B cell (primary cell): Measurements from ENCODE around the gene DAP. TPM values are rescaled to one million over a fixed set of nuclear protein-coding genes. Genes with fewer than 3 reads are reported as not detected.
"Not testable (repeated sequence)": the region's sequence is repeated elsewhere in the genome, so short reads cannot be mapped to it uniquely, and the experiment has no call there.

Experiments used
- ATAC-seq: fragments of 200-7000 bp; cut with Tn5 transposase; one replicate; pipeline ENCODE4 v1.10.0; 2021; ENCODE audit warnings: low read depth, mild to moderate bottlenecking, moderate number of reproducible peaks, moderate library complexity
- CTCF ChIA-PET: fragments of 350-600 bp; sonication (Branson Sonifier 250); formaldehyde crosslinking; loops from one replicate; lab custom pipeline; 2021; ENCODE audit warnings: antibody characterized with exemption, inconsistent platforms; lab: Charles Lee
- POLR2A ChIA-PET: fragments of 350-600 bp; sonication (Branson Sonifier 250); formaldehyde crosslinking; loops from one replicate; lab custom pipeline; 2021; ENCODE audit warnings: antibody characterized with exemption; lab: Charles Lee
- DNase-seq: peaks from one replicate; pipeline ENCODE4 v3.0.0; 2013
- H2AFZ ChIP-seq: 2 replicates; pipeline ENCODE4 v1.6.1; 2012; ENCODE audit warnings: mild to moderate bottlenecking, low read depth, low read length; ENCODE audit not compliant: insufficient read depth, poor library complexity, severe bottlenecking
- H3K27ac ChIP-seq, 2 donors: 1 replicate in 1 of 2; 2 replicates in 1 of 2; pipeline ENCODE4 v1.5.1; 2012 to 2013; ENCODE audit warnings: low read length in 2 of 2, mild to moderate bottlenecking in 2 of 2, moderate library complexity in 1 of 2
- H3K27me3 ChIP-seq, 4 experiments: fragments of 200-600 bp in 1 of 4; sonication (generic) in 1 of 4; replicated peaks in 1 of 4; 1 replicate in 2 of 4; 2 replicates in 2 of 4; pipeline versions ENCODE4 v1.6.1 to v1.7.0; 2013 to 2016; ENCODE audit warnings: low read length in 3 of 4, mild to moderate bottlenecking in 2 of 4, mixed read lengths in 1 of 4, moderate library complexity in 1 of 4; ENCODE audit not compliant: insufficient read depth in 4 of 4, control insufficient read depth in 3 of 4; ENCODE audit errors: control extremely low read depth in 1 of 4
- H3K36me3 ChIP-seq, 2 experiments: replicated peaks in 1 of 2; 1 replicate in 1 of 2; 2 replicates in 1 of 2; pipeline versions ENCODE4 v1.6.1 to v1.7.1; 2013; ENCODE audit warnings: low read length in 1 of 2; ENCODE audit not compliant: insufficient read depth in 2 of 2, control insufficient read depth in 1 of 2; ENCODE audit errors: control extremely low read depth in 1 of 2, extremely low read depth in 1 of 2
- H3K4me1 ChIP-seq, 2 donors: fragments of 200-600 bp in 1 of 2; sonication (generic) in 1 of 2; 1 replicate in 1 of 2; 2 replicates in 1 of 2; pipeline versions ENCODE4 v1.5.1 to v1.6.1; 2013 to 2017; ENCODE audit warnings: low read length in 2 of 2; ENCODE audit not compliant: control insufficient read depth in 2 of 2, insufficient read depth in 2 of 2
- H3K4me2 ChIP-seq: replicated peaks from 2 replicates; pipeline ENCODE3; 2012; ENCODE audit warnings: mild to moderate bottlenecking, low read depth, low read length; ENCODE audit not compliant: poor library complexity, severe bottlenecking
- H3K4me3 ChIP-seq, 5 experiments: fragments of 200-600 bp in 1 of 5; sonication (generic) in 1 of 5; 1 replicate in 3 of 5; 2 replicates in 2 of 5; pipeline versions ENCODE4 v1.5.1 to v1.7.0; 2011 to 2016; ENCODE audit warnings: low read length in 4 of 5, mild to moderate bottlenecking in 4 of 5, low read depth in 2 of 5, control low read depth in 1 of 5, moderate library complexity in 1 of 5; ENCODE audit not compliant: insufficient read depth in 1 of 5; ENCODE audit errors: control extremely low read depth in 1 of 5, extremely low read depth in 1 of 5
- H3K79me2 ChIP-seq: fragments of 200-600 bp; sonication (generic); one replicate; pipeline ENCODE4 v1.6.0; 2016; ENCODE audit warnings: low read length; ENCODE audit not compliant: control insufficient read depth, insufficient read depth
- H3K9ac ChIP-seq: fragments of 200-600 bp; sonication (generic); 2 replicates; pipeline ENCODE4 v1.6.1; 2017; ENCODE audit warnings: mild to moderate bottlenecking, low read length, moderate library complexity
- H3K9me3 ChIP-seq, 3 donors: one replicate each; pipeline versions ENCODE4 v1.6.1 to v1.7.1; 2013; ENCODE audit warnings: low read length in 2 of 3; ENCODE audit not compliant: control insufficient read depth in 2 of 3, insufficient read depth in 1 of 3; ENCODE audit errors: control extremely low read depth in 1 of 3
- H4K20me1 ChIP-seq: 2 replicates; pipeline ENCODE4 v1.6.0; 2012; ENCODE audit warnings: mild to moderate bottlenecking, low read length; ENCODE audit not compliant: insufficient read depth, control insufficient read depth, poor library complexity, severe bottlenecking
- H3K27ac Mint-ChIP-seq: one replicate; pipeline ENCODE4 v1.8.0; 2021; ENCODE audit warnings: mixed read lengths
- H3K27me3 Mint-ChIP-seq: one replicate; pipeline ENCODE4 v1.8.0; 2021; ENCODE audit warnings: mixed read lengths
- H3K4me1 Mint-ChIP-seq: one replicate; pipeline ENCODE4 v1.8.0; 2021; ENCODE audit warnings: mixed read lengths
- H3K4me3 Mint-ChIP-seq: one replicate; pipeline ENCODE4 v1.8.0; 2021; ENCODE audit warnings: mixed read lengths
- H3K9me3 Mint-ChIP-seq: one replicate; pipeline ENCODE4 v1.8.0; 2022; ENCODE audit warnings: mixed read lengths; ENCODE audit not compliant: insufficient read depth
- EZH2 ChIP-seq: IDR thresholded peaks from 2 replicates; pipeline ENCODE4 v1.6.1; 2012; ENCODE audit warnings: borderline replicate concordance, low read depth, mild to moderate bottlenecking, moderate library complexity, low read length; ENCODE audit not compliant: insufficient read depth, poor library complexity, severe bottlenecking
- WGBS: methylation state at CpG from one replicate; pipeline ENCODE4 v1.1.5; 2013; ENCODE audit warnings: missing lambda C conversion rate; ENCODE audit not compliant: insufficient coverage; 5-methylcytosine and 5-hydroxymethylcytosine counted together
- intact Hi-C: fragments of 100-400 bp; cut with micrococcal nuclease; formaldehyde crosslinking; loops from one replicate; pipeline ENCODE4 v1.10.0; 2022
- polyA plus RNA-seq: library from polyadenylated mRNA; depleted of rRNA; stranded (reverse); fragments of >200 nt; gene quantifications from 2 replicates; pipeline ENCODE4 v1.2.3, GENCODE V29; 2012
- total RNA-seq, 2 donors: library from RNA; stranded (reverse); fragments of 120-200 nt in 1 of 2; gene quantifications; 1 replicate in 1 of 2; 2 replicates in 1 of 2; pipeline versions ENCODE4 v1.2.3 to v1.2.4, GENCODE V29; 2013 to 2022
- TF ChIP-seq, protein P1 (sequence below): fragments of 200-600 bp; IDR thresholded peaks from one replicate; pipeline ENCODE4 v1.8.0; 2022; ENCODE audit warnings: antibody characterized with exemption, mild to moderate bottlenecking

Gene DAP
- total and polyA plus RNA-seq, 2 donors (not counting 1 experiment from before 2014, with no cell fraction given): 42.6 to 49.8 TPM

DNA sequence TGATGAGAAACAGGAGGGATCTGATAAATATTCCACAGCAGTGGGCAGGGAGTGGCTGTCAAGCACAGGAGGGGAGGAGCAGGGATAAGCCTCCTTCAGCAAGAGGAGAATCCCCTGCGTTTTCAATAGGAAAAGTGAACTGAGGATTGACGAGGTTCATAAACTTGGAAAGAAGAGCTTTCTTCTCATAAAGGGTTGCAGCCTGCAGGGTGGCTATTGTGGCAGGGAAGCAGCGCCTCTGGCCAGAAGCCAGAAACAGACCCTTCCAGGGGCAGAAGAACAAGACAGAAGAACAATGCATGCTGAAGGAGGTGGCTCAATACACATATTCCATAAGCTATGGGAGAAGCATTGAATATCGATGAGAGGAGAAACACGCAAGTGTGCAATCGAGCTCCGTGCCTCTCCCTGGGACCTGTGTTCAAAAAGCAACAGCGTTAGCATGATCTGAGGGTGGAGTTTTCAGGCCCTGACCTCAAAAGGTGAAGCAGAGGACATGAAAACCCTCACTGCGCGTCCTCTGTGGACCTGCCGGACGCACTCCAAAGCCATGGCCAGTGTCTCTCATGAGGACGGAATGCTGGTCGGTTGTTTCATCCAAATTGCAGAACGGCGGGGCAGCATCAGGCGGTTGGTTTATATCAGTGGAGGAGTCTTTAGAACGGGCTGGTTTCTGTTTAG lies 129.6 kb downstream of the DAP start:
- Histone ChIP-seq H3K4me1 (peaks cover 67 to 81% of the 10 kb centered on the region in 2 donors), H3K9ac (peak overlapping the region; percentile 57), H3K9me3 (peaks cover 0 to 4% (median 0%) of the 10 kb centered on the region in 3 donors), H3K27ac (peak overlapping the region; percentile 95), H4K20me1 (peaks cover 9% of the 10 kb centered on the region), H2AFZ (peak overlapping the region; percentile 63), H3K4me2 (peak overlapping the region; percentile 87), H3K79me2 (peaks cover 69% of the 10 kb centered on the region), H3K27me3 (no peaks in the 10 kb centered on the region), H3K4me3 (peak overlapping the region in 4 of 5 experiments; percentile 39 to 68 (median 54)), H3K36me3 (no peaks in the 10 kb centered on the region)
- 63% methylated on average over 17 of the region's 18 CpGs for WGBS
- POLR2A ChIA-PET: interaction anchor here (1.0 to 1.4 kb wide), 2 partner anchors 64 to 66 kb away, joined by 3 to 4 read pairs; no protein-coding TSS in a partner anchor
- intact Hi-C loops: no loop called here
- Mint-ChIP-seq H3K4me3 (peak overlapping the region; percentile 92), H3K27me3 (no peaks in the 10 kb centered on the region), H3K27ac (peak overlapping the region; percentile 99), H3K9me3 (no peaks in the 10 kb centered on the region), H3K4me1 (peaks cover 86% of the 10 kb centered on the region)
- no peak for DNase-seq
- CTCF ChIA-PET: interaction anchor here (1.0 to 2.0 kb wide), 4 partner anchors 9 to 179 kb away, joined by 3 to 14 read pairs (median 4); no protein-coding TSS in a partner anchor
- TF ChIP-seq, protein P1, sequence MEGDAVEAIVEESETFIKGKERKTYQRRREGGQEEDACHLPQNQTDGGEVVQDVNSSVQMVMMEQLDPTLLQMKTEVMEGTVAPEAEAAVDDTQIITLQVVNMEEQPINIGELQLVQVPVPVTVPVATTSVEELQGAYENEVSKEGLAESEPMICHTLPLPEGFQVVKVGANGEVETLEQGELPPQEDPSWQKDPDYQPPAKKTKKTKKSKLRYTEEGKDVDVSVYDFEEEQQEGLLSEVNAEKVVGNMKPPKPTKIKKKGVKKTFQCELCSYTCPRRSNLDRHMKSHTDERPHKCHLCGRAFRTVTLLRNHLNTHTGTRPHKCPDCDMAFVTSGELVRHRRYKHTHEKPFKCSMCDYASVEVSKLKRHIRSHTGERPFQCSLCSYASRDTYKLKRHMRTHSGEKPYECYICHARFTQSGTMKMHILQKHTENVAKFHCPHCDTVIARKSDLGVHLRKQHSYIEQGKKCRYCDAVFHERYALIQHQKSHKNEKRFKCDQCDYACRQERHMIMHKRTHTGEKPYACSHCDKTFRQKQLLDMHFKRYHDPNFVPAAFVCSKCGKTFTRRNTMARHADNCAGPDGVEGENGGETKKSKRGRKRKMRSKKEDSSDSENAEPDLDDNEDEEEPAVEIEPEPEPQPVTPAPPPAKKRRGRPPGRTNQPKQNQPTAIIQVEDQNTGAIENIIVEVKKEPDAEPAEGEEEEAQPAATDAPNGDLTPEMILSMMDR: no peak
- TF ChIP-seq EZH2: no peak
- ATAC-seq: no peak

GRCh38 chr5:10630744-10631143 lies 130.3 kb downstream of the DAP start:
- H3K4me2 ChIP-seq: peak overlapping the region; percentile 87
- ATAC-seq, H3K9me3 Mint-ChIP-seq, H3K27me3 Mint-ChIP-seq, H3K36me3 ChIP-seq, H3K9me3 ChIP-seq, H3K27me3 ChIP-seq, H2AFZ ChIP-seq, intact Hi-C loops: not testable (repeated sequence)
- H3K4me3 Mint-ChIP-seq: peak overlapping the region; percentile 92
- peaks cover 69% of the 10 kb centered on the region for H3K79me2 ChIP-seq
- CTCF ChIA-PET: interaction anchor here (1.0 to 8.0 kb wide), 3 partner anchors 175 to 178 kb away, joined by 4 to 326 read pairs (median 14); no protein-coding TSS in a partner anchor
- 33% methylated on average over 1 of the region's 4 CpGs for WGBS
- peak overlapping the region in 2 of 5 experiments; percentile 15 to 68 for H3K4me3 ChIP-seq
- peaks cover 16% of the 10 kb centered on the region for H4K20me1 ChIP-seq
- POLR2A ChIA-PET: interaction anchor here (1.0 kb wide), 1 partner anchor 65 kb away, joined by 4 read pairs; no protein-coding TSS in a partner anchor
- peak overlapping the region; percentile 99 for H3K27ac Mint-ChIP-seq
- peaks cover 62 to 74% of the 10 kb centered on the region in 2 donors for H3K4me1 ChIP-seq
- H3K4me1 Mint-ChIP-seq: peaks cover 83% of the 10 kb centered on the region
- H3K27ac ChIP-seq: peak overlapping the region; percentile 95
- peak overlapping the region; percentile 57 for H3K9ac ChIP-seq
- DNase-seq: peak; percentile 61
